Nephron progenitor cell (in vitro differentiated cells): ENCODE data around the gene HYDIN.

Experiments
- DNase-seq: peaks from one replicate; pipeline ENCODE4 v3.0.0; 2021
- H3K27ac Mint-ChIP-seq: 2 replicates; pipeline ENCODE4 v1.8.0; 2021; ENCODE audit warnings: mild to moderate bottlenecking, moderate library complexity, mixed read lengths
- H3K27me3 Mint-ChIP-seq: 2 replicates; pipeline ENCODE4 v1.8.0; 2021; ENCODE audit warnings: mild to moderate bottlenecking, low read depth, mixed read lengths; ENCODE audit not compliant: poor library complexity
- H3K36me3 Mint-ChIP-seq: 2 replicates; pipeline ENCODE4 v1.8.0; 2021; ENCODE audit warnings: low read depth, mixed read lengths
- H3K4me1 Mint-ChIP-seq: 2 replicates; pipeline ENCODE4 v1.8.0; 2021; ENCODE audit warnings: mixed read lengths
- H3K4me3 Mint-ChIP-seq: 2 replicates; pipeline ENCODE4 v1.8.0; 2021; ENCODE audit warnings: mild to moderate bottlenecking, moderate library complexity, mixed read lengths
- H3K9me3 Mint-ChIP-seq: 2 replicates; pipeline ENCODE4 v1.8.0; 2021; ENCODE audit warnings: mild to moderate bottlenecking, moderate library complexity, mixed read lengths
- CTCF ChIP-seq: fragments of 200-600 bp; sonication (generic); IDR thresholded peaks from 2 replicates; pipeline ENCODE4 v1.5.0; 2021; ENCODE audit warnings: antibody characterized with exemption

Gene HYDIN

GRCh38 chr16:70805380-70805779, 425.1 kb downstream of the HYDIN start:
- Mint-ChIP-seq H3K36me3 (no peaks in the 10 kb centered on the region), H3K27me3 (peaks cover 76% of the 10 kb centered on the region), H3K4me1 (peaks cover 3% of the 10 kb centered on the region), H3K4me3 (no peak overlapping the region), H3K27ac (no peak overlapping the region), H3K9me3 (peaks cover 10% of the 10 kb centered on the region)
- DNase-seq, result no peak
- TF ChIP-seq CTCF, result no peak

- Mint-ChIP-seq H3K36me3 (no peaks in the 10 kb centered on the region), H3K4me1 (peaks cover 9% of the 10 kb centered on the region), H3K27ac (no peak overlapping the region), H3K27me3 (peaks cover 77% of the 10 kb centered on the region), H3K4me3 (no peak overlapping the region), H3K9me3 (peaks cover 10% of the 10 kb centered on the region)
- DNase-seq, result no peak
- no peak for TF ChIP-seq CTCF
Measured at GRCh38 chr16:70804734-70805169, 425.8 kb downstream of the HYDIN start.

- DNase-seq, result no peak
- Mint-ChIP-seq H3K9me3 (peaks cover 10% of the 10 kb centered on the region), H3K27ac (no peak overlapping the region), H3K27me3 (peaks cover 71% of the 10 kb centered on the region), H3K4me1 (peaks cover 15% of the 10 kb centered on the region), H3K4me3 (no peak overlapping the region), H3K36me3 (no peaks in the 10 kb centered on the region)
- no peak for TF ChIP-seq CTCF
Measured at GRCh38 chr16:70804153-70804733, 426.3 kb downstream of the HYDIN start.

GRCh38 chr16:70803319-70803718, 427.2 kb downstream of the HYDIN start:
- Mint-ChIP-seq H3K9me3 (peaks cover 10% of the 10 kb centered on the region), H3K36me3 (no peaks in the 10 kb centered on the region), H3K27me3 (peaks cover 67% of the 10 kb centered on the region), H3K4me1 (peaks cover 20% of the 10 kb centered on the region), H3K27ac (no peak overlapping the region), H3K4me3 (no peak overlapping the region)
- no peak for DNase-seq
- no peak for TF ChIP-seq CTCF

GRCh38 chr16:70801611-70802010, 428.9 kb downstream of the HYDIN start:
- Mint-ChIP-seq H3K36me3 (peaks cover 13% of the 10 kb centered on the region), H3K27ac (no peak overlapping the region), H3K27me3 (peaks cover 51% of the 10 kb centered on the region), H3K4me1 (peaks cover 20% of the 10 kb centered on the region), H3K4me3 (peak overlapping the region; percentile 94), H3K9me3 (peaks cover 10% of the 10 kb centered on the region)
- no peak for DNase-seq
- TF ChIP-seq CTCF, result no peak

GRCh38 chr16:70800781-70801480, 429.6 kb downstream of the HYDIN start, which contains the start of gene VAC14:
TSS of gene VAC14 (minus strand) at chr16:70801158. CDS start at chr16:70800900, 258 bp downstream.
- H3K4me3 Mint-ChIP-seq, result peak within 1 kb of the TSS; percentile 94
- peak; percentile 96 for DNase-seq
- H3K36me3 Mint-ChIP-seq, result peaks cover 13% of the 10 kb centered on the region
- TF ChIP-seq CTCF, result no peak
- H3K27ac Mint-ChIP-seq, result peak within 1 kb of the TSS; percentile 85
- H3K27me3 Mint-ChIP-seq, result peaks cover 45% of the 10 kb centered on the region
- peaks cover 22% of the 10 kb centered on the region for H3K4me1 Mint-ChIP-seq
- peaks cover 10% of the 10 kb centered on the region for H3K9me3 Mint-ChIP-seq
